Activated CD4-positive, alpha-beta T cell treated with anti-CD3 and anti-CD28 coated beads for 24 hours (primary cell): ENCODE results near the gene UPP2.

Source experiments
- DNase-seq, 2 donors: peaks; one replicate each; pipeline ENCODE4 v3.0.0-alpha.2; 2020; ENCODE audit warnings: low read depth in 2 of 2

UPP2 gene

DNA sequence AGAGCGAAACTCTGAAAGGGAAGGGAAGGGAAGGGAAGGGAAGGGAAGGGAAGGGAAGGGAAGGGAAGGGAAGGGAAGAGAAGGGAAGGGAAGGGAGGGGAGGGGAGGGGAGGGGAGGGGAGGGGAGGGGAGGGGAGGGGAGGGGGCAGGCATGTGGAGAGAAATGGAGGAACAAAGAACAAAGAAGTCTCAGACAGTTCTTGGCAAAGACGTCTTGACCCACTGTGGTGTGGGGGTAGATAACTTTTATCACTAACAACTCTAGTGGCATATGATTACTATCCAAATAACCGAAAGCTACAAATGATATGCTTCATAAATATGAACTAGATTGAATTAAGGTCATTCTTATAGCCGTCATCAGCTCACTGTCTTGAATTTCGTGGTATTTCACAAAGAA lies 3.2 kb downstream of the UPP2 start:
- no peak for DNase-seq

DNA sequence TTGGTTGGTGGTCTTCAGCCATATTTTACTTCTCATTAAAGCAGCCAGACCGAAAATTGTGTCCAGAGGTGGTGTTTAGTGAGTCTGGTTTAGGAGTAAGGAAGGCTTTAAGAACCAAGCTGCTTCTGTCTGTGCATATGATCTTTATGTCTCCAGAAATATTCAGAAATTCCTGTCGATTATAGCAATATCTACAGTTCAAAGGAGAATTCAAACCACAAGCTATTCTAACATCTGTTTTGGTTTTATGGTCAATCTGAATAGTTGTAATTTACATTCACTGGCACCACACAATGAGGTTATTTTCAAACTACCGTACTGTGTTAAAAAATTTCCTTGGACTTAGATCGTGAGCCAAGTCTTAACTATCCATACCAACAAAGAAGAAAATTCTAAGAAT lies 11.3 kb downstream of the UPP2 start:
- no peak for DNase-seq

DNA sequence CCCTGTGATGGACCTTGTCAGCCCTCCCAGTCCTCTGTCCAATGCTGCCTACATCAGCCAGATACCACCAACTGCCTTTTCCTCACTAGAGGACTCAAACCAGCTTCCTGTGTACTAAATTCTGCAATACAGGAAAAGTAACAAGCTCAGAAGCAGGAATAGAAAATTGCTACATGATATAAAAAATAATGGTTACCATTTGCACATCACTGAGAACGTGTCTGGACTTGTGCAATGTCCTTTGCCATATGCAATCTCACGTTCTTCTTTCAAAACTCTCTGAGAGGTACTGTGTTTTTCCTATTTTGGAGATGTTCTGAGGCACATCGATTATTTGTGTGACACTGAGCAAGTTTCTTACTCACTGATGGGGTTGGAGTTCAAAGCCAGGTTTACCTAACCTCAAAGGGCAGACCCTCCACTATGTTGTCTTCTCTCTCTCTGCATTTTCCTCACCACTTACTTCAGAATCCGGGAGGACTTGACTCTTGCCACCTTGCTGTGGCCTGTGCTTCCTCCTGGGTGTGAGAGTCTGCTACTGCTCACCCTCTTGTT lies 12.1 kb downstream of the UPP2 start:
- no peak for DNase-seq

DNA sequence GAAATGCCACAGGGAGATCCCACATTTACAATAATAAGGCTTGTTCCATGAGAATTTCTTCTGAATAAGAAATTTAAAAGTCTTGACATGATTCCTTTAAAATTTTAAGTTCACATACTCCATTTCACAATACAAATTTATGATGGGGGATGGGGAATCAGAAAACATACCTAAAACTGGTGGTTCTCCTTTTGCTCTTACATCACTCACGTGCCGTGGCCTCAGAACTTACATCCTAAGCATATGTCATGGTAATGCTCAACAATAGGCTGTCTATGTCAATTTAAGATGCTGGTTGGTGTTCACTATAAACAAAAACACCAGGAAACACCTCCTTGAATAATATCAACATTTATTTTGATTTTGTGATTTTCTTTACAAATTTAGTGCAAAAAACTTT lies 12.8 kb downstream of the UPP2 start:
- DNase-seq = no peak

DNA sequence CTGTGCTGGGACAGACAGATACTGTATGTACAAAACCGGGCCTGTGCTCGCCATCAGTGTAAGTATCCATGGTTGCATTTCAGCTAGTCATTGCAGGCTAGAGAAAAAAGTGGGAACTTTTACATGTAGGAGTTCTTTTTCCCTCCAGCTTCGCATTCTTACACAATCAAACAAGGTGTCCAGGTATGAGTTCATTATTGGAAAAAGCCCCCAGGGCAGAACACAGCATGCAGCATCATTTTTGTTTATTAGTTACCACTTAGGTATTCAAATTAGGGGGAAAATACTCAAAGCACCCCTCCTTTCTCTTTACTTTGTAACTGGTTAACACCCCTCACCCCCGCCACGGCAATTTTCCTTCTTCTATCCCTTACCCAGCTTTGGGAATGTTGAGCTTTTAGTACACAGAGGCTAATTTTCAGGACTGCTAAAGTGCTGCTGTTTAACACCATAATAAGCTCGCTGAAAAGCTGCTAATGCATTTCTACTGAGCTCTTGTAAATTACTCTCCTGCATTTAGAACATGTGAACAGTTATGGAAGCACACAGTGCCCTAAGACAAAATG lies 13.6 kb downstream of the UPP2 start:
- no peak for DNase-seq

DNA sequence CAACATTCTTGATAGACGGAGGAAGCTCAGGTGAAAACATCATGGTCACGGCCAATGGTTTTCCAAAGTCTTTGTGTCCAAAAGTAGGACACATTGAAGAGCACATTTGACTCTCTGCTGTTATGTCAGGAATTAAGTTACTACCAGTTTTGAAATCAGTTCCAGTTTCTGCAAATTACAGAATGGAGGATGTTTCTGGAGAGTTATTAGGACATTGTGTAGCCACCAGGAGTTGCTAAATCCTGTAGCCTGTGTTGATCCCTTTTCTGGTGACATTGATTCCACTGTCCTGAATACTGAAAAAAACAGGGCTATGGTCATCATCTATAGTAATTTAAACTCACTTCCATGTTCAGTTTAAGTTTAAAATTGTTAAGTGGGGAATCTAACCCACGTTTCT lies 15.3 kb downstream of the UPP2 start:
- DNase-seq = no peak

DNA sequence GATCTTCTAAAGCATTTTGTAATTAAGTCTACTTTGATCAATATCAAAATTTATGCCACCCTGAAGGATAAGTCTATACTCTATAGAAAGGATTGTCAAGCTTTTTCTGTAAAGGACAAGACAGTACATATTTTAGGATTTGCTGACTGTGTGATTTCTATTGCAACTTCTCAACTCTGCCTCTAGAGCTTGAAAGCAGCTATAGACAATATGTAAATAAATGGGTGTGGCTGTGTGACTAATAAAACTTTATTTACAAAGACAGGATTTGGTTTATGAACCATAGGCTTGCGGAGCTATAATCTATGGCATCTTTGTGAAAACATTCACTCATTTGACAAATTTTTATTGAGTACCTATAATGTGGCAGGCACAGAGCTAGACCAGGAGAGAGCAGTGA lies 18.4 kb downstream of the UPP2 start:
- DNase-seq = no peak

DNA sequence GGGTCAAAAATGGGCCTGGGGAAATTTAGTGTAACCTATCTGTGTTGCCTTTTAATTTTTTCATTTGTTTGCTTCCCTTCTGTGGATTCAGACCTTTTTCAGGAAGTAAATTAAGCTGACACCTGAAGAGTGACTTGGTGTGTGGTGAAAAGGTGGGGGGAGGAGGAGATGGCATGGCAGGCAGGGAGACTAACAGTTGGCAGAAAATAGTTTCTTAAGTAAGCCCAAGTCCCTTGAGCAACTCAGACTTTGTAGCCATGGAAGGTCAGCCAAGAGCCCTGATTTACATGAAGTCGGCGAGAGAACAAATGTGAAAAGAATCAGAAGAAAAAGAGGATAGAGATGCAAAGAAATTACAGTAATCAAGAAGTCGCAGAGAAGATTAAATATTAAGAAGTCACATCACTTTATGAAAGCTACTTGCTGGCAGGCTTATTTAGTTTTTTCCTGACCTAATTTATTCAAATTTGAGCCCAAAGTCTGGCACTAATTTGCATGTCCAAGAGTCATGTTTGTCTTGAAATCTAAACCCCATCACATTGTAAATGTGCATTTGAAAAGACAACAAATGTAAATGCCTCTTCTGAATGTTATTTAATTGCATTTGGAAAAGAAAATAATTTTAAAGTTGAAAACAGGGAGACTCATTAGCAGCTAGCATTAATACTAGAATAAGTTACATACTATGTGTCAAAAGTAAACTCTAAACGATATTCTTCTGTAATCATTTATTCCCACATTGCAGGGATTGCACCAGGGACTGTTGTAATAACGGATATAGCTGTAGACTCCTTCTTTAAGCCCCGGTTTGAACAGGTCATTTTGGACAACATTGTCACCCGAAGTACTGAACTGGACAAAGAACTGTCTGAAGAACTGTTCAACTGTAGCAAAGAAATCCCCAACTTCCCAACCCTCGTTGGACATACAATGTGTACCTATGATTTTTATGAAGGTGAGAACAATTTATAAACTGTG lies 19.3 kb downstream of the UPP2 start:
- no peak for DNase-seq

DNA sequence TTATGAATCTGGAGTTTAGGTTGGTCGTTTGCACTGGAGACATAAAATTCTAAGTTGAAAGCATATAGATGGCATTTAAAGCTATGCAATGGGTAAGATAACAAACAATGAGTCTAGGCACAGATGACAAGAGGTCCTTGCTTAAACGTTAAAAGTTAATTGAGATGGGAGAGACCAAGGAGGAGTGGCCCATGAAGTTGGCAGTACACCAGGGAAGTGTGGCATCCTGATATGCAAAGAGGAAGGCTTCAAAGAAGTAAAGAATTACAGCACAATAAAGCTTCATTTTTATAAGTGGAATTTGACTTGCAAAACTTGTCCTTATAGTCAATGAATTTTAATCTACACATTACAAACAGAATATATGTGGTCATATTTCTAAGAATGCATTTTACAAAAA lies 23.2 kb downstream of the UPP2 start:
- no peak for DNase-seq

DNA sequence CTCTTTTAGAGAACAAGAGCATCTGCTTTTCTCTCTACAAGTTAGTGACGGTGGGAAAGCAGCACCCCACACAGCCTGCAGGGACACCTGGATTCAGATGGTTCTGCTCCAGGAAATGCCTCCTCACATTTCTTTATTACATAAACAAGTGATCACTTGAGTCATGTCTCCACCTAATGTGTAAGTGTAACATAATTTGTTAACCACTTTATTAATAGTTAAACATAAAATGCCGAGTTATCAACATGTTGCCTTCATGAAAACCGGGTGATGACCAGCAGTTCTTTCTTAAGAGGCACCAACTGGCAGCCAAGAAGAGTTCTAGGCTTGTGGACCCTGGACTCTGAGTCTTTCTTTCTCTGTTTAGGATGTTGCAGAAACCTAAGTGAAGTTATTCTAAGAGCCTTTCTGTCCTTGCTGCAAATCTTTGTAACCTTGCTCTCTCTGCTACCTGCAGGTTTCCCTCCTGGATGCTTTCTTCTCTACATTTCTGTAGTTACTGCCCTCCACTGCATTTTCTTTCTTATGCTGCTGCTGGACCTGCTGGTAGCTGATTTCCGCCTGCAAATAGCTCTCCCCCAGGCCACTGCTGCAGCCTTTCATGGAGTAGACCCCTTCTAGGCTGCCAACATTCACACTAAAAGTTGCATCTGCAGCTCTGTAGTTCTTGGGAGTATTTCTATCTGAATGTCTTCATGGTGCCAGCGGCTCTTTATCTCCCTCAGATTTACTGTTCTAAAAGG lies 24.3 kb downstream of the UPP2 start:
- no peak for DNase-seq

DNA sequence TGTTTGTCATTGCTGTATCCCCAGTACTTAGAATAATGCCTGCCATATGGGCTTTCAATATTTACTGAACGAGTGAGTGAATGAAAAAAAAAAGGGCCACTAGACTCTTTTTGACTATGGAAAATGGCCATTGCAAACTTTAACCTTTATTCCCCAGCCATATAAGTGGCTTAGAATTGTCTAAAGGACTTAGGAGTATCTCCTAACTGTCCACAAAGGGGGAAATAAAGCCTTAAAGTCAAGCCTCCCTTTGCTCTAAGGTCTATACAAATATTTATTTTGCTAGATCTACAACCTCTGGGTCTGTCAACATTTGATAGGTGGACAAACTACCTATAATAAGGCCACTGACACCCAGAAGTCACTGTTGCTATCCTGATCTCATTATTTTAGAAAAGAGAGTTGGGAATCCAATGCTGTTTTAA lies 25.7 kb downstream of the UPP2 start:
- DNase-seq = no peak

DNA sequence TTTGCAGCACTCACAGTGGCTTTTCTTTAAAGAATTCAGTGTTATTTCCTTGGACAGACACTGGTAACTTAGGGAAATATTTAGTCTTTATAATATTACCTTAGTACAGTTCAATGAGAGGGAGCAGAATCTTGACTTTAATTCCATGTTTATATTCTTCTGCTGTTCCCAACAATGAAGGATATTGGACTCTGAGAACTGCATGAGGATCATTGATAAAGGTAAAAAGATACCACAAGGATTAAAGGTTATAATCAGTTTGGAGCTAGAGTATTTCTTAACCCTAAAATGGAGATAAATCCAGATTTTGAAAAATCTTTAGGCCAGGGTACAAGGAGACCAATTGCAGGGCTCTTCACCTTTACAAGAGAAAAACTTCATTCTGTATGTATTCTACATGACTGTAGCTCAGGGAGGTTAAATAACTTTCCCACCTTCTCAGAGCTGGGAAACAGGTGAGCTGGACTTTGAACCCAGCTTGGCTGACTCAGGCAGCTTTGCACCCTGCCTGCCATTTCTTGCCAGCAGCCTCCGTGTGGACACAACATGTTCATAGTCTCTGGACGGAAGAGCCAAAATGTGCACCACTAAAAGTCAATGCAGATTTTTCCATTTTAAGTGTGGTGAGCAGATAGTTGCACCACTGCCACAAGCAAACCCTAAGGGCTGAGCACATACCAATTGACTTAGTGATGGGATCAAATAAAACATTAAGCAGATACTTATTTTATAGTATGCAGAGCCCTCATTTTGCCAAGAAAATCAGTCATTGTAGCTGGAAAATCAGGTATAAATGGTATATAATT lies 26.7 kb downstream of the UPP2 start:
- DNase-seq = no peak

DNA sequence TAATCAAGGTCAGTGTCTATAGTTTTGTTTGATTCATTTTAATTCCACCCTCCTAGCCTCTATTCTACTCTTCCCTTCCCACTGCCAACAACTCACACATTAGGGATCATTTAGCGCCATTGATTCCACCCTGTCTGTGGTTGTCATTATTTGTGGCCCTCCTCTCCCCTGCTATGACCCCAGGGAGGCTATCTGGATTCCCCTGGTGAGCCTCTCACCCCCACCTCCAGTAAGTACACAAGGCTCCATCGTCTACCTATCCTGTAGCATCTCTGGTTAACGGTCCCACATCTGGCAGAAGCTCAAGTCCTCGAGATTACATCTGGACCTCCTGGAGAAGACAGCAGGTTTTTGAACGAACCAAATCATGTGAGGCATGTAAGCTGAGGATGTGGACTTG lies 27.4 kb downstream of the UPP2 start:
- DNase-seq = no peak

DNA sequence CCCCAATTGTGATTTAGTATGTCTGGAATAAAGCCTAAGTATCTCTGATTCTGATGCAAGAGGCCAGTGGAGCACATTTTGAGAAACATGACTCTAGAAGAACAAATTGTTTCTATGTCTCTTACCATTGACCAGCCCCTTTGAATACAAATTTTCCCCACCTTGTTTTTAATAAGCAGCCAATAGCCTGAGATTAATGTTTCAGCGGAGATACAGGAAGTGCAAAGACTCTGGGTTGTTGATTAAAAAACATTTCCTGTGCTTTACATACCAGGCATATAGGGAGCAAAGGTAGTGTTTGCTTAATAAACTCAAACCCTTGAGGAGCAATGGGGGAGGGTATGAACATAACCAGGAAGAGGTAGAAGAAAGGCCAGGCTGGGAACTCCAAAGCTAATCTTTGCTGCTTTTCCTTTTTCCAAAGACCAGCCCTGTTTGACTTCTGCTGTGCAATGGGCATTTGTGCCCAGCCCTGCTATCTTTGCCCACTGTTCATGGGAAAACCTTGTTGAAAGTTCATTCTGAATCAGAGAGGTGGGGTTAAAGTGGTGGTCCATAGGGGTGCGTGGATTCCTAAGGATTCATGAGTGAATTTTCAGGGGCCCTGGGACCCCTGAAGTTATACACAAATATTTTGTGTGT lies 29.3 kb downstream of the UPP2 start:
- no peak for DNase-seq

DNA sequence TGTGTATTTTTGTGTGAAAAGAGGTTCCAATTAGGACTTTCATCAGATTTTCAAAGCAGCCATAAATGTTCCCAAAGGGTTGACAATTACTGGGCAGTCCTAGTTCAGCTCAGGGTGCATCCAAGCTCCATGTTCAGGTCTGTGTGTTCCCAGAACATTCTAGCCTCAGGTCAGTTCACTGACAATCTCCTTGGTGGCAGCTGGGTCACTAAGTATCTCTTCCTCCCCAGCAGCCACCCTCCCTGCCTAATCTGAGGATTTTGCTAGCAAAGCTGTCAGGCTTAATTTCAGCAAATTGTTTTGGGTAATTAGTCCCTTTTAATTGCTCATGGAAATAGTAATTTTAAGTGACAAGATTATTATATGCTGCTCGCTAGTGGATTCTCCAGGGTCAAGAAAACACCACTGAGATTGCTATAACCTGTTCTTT lies 29.8 kb downstream of the UPP2 start:
- no peak for DNase-seq

DNA sequence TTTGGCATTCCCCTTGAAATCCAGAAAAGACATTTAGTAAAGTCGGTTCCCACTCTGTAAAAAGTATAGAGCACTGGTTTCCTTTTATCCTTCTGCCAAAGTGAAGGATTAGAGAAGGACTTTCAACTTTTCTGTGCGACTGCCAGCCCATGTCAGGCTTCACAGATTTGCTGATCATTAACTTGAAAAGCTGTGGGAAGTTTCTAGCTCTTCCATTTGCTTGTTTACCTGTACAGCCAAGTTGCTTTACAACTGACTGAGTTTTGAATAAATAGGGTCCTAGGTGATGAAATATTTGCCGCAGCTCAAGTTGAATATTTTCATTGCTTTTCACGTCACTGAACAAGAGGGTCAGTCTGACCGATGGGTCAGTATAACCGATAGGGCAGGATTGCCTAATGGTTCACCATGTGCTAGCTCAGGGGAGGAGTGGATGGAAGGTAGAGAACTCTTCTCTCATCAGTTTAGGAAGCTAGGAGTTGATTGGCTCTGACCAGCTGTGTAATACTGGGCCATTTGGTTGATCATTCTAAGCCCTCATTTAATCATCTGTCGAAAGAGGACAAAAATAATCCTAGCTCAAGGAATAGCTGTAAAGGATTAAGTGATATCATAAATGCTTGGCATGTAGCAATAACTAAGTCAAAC lies 30.4 kb downstream of the UPP2 start:
- DNase-seq = no peak

DNA sequence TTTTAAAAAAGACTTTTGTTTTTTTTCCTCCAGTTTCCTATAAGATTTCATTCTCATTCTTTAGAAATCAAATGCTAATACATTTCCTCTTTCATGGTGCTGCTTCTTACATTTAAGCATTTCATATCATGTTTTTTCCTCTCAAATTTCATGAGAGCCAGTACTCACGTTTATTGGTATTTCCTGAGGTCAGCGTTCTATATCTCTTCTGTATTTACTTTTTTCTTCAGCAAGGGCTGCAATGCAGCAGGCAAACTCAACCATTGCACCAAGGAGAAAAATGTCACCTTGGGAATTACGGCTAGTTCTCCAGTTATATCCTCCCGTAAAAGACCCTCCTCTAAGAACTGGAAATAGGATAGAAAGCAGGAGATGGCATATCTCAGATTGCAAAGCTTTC lies 32.4 kb downstream of the UPP2 start:
- no peak for DNase-seq

DNA sequence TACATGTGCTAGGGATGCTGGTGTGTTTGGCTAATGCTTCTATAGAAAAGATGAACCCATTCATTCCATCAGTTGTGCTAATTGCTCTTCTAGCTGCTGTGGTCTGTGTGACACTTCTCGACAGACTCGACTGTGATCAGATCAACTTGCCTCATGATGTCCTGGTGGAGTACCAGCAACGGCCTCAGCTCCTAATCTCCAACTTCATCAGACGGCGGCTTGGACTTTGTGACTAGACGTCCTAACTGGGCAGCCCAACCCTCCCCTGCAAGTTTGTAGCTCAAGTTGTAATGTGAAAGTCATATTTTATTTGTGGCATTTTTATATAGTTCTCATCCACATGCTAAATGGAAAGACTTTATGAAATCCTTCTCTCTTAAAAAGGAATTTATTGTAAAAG lies 33.0 kb downstream of the UPP2 start:
- no peak for DNase-seq

DNA sequence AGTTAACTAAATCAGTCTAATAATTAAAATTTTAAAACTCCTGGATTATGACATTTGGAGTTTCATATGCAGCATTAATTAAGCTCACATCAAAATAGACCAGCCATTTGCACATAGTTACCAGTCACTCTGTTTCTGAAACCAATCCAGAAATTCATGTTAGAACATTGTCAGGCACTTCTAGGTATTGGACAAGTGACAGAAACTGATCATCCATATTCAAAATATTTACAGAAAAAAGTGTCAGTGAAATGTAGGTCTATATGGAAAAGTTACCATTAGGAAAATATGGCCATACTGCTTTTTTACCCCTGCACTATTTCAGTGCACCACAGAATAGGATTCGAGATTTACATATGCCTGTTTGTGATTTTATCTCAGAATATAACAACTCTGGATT lies 33.4 kb downstream of the UPP2 start:
- no peak for DNase-seq

DNA sequence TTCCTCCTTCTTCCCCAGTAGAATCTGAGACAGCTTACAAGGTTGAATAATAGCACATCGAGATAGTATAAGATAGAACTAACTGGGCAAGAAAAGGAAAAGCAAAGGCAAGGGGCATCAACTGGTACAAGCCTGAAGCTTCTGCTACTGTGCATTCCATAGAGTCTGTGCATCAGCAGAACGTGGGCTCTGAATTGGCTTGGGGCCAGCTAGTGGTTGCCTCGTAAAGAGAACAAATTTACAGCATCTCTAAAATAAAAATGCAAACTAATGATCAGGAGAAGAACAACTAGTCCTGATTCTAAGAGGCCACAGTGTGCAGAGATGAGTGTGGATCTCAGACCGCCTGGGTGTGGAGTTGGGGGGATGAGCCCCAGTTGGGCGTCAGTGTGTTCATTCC lies 36.6 kb downstream of the UPP2 start:
- DNase-seq = no peak

DNA sequence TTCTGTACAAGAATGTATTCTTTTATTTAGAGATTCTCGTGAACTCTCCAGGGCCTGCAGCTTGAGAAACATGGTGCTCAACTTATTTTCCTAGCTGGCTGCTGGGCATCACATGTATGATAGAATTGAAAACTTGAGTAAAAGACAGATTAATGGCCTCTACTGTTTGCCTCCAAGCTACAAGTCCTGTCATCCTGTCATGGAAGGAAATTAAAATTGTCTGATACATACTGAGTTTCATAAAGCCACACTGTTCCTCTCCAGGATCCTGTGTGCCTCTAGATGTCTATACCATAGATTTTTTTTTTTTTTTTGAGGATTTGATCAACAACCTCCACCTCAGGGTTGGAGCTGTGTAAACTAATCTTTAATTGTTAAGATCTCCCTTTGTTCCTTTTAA lies 38.5 kb downstream of the UPP2 start:
- DNase-seq = no peak
